Amniotic epithelial cell (primary cell): ENCODE measurements around the gene NAT10.
A peak's percentile ranks its signal among the peaks of the same experiment; 100 is the strongest.
"Not testable (repeated sequence)": the region's sequence is repeated elsewhere in the genome, so short reads cannot be mapped to it uniquely, and the experiment has no call there.

Source experiments
- DNase-seq: peaks from one replicate; pipeline ENCODE4 v3.0.0-alpha.2; 2010; ENCODE audit warnings: low read depth

NAT10 gene

DNA sequence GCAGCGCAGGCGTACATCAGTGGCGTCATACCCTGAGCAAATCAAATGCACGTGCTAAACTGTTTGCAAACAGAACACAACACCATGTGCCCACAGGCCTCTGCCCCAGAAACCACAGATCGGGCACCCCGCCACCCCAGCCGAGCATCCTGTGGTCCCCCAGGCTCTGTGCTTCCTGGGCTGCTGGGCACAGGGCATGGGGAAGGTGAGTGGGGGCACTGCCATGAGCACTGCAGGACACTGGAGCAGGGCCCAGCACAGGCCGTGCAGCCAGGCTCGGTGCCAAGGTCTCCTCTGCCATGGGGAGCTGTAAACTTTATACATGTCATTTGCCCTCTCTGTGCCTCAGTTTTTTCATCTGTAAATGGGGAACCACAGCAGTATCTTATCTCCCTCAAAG is 62.5 kb downstream of the NAT10 start:
- DNase-seq: no peak

DNA sequence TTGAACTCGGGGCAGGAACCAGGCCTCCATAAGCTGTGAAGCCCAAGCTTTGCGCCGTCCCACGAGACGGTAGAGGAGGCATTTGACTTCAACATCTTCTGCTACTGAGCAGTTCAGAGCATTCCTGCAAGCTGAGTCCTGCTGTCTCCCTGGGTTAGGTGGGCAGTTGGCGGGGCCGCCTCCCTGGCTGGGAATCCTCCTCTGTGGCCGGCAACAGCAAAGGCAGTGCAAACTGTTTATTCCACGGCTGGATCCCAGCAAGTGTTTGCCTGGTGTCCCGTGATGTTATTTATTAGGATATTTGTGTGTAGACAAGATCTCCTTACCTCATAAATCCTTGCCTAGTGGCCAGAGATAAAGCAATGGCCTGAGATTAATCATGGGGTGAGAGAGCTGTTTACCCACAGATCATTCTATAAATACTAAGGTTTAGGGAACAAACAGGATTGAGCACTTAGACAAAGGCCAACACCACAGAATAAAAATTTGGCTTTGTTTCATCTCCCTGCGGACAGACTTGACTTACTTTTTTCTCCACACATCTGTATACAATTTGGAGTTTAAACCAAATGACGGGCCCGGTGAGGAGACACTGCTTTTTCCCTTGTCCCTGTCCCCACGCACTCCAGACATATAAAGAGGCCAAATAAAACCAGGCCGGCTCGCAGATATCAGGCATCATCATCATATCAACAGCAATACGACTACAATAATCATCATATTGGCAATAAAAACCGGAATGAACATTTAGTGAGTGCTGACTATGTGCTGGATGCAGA is 63.4 kb downstream of the NAT10 start:
- peak; percentile 82 for DNase-seq

DNA sequence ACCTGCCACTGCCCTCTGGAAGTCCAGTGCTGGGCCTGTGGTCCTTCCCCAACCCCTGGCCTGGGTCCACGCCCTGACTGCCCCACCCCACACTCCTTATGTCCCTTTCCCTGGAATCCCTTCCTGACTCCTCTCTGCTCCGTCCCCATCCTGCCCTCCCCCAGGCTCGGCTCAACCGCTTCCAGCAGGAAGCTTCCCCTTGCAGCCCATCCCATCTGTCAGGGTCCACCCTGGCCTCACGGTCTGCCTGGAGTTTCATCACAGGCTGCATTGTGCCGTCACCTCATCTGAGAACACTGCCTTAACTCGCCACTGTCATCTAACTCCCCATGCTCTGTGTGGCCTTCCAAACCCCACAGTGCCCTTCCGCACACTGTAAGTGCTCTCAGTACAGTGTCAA is 64.3 kb downstream of the NAT10 start:
- DNase-seq: no peak

DNA sequence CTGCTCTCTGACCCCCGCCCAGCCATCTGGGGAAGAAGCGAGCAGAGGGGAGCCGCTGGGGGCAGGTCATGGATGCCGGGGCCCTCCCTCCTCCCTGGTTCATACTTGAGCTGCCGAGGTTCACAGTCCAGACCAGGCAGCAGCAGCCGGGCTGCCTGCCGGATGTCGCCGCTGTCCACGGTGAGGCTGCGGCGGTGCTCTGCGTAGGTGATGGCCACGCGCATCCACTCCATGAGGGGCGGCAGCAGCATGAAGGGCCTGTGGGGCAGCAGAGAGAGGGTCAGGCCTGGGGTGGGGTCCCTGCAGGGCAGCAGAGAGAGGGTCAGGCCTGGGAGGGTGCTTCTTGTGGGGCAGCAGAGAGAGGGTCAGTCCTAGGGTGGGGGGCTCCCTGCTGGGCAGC is 67.6 kb downstream of the NAT10 start:
- no peak for DNase-seq

DNA sequence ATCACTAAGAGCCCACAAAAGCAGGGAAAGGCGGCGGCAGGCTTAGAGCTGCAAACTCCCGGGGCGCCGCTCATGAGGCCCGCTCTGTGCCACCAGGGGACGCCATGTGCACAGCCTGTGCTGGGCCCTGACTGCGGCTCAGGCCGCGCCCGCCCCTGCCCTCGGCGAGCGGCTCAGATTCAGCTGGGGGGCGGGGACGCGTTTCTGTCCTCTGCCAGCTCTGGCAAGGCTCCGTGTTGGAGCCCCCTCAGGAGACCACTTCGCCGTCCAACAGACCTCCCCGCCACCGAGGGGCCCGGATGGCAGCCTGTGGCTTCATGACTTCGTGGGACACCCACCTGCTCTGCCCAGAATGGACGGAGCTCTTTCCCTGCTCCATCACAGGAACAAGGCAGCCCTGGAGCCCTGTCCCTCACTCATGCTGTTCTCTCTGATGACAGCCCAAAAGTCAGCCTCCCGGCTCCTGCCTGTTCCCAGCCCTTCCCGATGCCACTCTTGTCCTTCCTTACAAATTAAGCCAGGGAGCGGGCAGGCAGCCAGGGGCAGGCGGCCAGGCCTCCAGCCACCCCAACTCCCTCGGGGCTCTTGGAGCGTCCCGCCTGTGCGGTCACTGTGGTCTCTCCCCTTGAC is 69.1 kb downstream of the NAT10 start:
- peak; percentile 48 for DNase-seq

DNA sequence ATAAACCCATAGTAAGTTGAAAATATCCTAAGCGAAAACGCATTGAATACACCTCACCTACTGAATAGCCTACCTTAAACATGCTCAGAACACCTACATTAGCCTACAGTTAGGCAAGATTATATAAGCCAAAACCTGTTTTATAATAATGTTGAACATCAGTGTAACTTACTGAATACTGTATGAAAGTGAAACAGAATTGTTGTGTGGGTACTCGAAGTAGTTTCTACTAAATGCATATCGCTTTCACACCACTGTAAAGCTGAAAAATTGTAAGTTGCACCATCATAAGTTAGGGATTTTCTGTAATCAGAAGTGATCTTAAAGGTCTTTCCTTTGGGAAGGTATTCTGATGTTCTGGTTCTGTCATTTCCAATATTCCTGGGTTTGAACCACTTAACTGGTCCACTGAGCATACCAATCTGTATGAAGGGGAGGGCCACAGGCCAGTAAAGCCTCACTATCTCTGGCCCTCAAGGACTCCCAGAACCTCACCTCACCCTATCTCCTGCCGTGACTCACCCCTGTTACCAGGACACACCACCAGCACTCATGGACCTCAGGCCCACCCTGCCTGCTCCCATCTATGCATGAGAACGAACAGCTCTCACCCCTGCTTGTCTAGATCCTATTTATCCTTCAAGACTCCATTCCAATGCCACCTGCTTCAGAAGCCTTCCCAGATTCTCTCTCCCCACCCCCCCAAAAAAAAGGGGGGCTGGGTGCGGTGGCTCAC is 70.0 kb downstream of the NAT10 start:
- no peak for DNase-seq

DNA sequence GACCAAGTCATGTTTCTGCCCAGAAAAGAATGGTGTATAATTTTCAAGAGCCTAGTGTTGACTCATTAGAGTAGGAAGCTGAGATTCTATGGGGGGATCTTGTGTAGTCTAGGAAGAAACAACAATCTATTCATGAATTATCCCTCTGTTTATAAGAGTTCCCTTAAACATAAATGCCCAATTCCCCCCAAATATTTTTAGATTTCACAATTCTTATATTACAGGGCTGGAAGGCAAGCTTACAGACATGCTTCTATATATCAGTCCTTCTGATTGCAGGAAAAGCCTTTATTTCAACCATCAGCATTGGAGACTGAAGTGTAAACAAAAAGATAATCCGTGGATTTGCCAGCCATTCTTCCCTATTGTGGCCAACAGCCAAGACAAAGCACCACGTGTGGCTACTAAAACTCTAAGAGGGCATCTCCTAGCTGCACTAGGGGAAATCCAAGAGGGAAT is 71.4 kb downstream of the NAT10 start:
- peak; percentile 41 for DNase-seq

DNA sequence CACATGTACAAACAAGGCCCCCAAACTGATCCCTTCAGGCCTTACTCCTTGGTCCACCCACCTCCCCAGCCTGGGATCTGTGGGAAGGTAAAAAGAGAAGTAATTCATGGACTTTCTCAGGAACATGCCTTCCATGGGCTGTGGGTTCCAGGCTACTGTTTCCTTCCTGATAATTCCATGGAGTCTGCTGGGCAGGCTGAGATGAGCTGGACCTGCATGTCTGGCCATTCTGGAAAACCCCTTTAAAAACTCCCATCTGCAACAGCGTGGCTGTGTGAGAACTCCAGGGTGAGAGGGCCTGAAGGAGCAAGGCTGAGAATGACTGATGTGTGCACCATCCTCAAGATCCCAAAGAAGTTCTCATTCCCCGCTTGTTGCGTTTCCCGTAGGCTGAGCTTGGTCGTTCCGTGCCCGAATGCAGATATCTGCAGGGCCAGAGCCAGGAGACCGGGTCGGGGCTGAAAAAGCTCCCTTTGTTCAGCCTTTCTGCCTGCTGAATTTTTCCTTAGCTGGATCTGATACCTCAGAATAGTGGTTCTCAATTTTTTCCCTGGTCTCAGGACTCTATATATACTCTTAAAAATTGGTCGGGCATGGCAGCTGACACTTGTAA is 72.9 kb downstream of the NAT10 start:
- no peak for DNase-seq

DNA sequence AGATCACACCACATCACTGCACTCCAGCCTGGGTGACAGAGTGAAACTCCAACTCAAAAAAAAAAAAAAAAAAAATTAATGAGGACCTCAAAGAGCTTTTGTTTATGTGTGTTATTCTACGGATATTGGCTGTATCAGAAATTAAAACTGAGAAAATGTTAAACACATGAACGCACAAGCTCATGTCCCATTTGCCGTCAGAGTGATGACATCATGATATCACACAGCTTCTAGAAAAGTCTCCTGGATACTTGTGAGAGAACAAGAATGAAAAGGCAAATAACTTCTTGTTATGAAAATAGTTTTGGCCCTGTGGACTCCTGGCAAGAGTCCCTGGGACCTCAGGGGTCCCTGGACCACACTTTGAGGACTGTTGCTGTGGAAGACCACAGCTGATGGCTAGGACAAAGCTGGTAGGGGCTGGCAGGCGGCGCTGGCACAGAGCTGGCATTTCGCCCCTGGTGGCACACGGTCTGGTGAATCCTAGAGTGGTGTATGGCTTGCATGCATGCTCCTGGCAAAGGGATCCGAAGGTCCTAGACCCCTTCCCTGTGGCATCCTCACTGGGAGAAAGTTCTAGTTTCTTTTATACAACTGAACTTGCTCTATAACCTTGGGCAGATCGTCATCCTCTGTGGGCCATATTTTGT is 73.7 kb downstream of the NAT10 start:
- no peak for DNase-seq

DNA sequence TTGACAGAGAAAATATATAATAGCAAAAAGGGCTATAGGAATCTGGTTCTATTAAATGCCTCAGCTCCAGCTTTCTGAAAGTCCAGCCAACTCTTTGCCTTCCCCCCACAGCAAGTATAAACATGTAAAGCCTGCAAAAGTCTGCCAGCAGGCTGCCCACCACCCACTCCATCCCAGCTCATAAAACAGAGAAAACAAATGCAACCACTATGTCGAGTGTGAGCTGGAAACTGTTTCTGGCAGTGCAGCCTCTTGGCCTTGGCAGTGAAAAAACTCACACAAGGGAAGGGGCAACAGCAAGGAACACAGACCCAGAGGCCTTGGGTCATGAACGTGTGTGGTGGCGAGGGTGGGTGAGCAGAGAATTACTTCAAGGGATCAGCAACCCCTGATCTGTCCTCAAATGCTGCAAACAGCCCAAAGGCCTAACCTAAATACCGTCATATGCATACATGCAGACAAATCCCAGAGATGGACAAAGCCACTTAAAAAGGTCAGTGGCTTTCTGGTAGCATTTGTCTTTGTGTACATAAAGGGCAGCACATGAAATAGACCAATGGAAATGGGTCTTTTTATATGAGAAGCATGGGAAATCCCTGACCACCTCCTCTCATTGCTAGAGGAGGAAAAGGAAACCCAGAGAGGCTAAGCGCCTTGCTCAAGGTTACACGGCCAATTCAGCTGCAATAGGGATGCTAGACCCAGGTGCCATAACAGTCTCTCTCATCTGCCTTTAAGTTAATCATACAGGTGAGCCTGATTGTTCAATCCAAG is 74.8 kb downstream of the NAT10 start:
- no peak for DNase-seq

DNA sequence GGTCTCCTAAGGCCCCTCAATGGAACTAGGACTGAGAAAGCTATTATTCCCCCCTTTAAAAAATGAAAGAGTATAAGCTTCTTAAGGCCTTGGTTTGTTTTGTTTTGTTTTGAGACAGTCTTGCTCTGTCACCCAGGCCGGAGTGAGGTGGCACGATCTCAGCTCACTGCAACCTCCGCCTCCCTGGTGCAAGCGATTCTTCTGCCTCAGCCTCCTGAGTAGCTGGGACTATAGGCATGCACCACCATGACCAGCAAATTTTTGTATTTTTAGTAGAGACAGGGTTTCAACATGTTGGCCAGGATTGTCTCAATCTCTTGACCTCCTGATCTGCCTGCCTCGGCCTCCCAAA is 75.4 kb downstream of the NAT10 start:
- DNase-seq: not testable (repeated sequence)

DNA sequence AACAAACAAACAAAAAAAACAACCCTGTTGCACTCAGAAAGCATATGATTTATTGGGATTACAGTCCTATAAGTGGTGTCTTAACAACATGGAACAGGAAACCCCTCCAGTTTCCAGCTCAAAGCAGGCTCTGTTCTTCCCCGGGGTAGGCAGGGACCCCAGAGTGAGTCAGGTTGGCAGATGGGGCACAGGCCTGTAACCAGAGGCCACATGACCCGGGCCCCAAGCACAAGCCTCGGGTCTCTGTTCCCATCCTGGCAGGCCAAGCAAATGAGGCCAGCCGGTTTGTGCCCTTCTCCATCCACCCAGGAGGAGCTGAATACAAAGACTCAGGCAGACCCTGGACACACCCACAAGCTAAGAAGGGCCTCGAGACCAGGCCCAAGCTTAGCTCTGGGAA is 75.8 kb downstream of the NAT10 start:
- DNase-seq: no peak

DNA sequence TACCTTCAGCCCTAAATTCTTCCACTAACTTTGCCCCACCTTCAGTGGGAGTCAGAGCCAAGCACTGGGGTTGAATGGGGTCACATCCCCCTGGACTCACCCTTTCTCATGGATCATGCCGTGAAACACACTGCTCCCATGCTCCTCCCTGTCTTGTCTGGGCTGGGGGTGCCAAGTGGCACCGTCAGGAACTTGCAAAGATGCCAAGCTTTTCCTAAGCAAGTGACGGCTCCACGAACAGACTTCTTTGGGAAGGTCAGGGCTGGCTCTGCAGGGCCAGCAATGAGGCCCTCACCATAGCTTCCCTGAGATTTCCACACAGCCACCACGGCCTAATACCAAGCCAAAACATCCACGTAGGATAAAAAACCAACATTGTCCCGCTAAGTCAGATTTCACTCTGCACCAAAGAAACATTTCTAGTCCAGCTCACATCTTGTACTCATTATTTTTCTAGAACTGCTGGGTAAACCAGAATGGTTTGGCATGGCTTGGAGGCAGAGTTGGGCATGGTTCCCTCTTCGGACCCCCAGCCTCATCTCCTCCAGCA is 76.5 kb downstream of the NAT10 start:
- no peak for DNase-seq

DNA sequence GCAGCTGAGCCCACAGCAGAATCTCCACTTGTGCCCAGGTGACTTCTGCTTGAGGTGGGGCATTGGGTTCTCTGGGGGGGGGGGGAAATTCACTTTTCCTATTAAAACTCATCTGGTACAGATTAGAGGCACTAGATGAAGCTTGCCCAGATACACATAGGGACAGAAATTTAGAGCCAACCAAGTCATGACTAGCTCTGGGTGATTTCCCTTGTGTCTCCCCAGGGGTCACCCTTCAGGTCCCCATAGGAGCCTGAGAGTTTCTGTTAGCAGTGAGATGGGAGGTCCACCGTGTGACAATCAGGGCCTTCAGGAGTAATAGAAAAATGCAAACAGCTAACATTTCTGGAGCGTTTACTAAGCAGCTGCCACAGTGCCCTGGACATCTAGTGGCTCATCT is 77.0 kb downstream of the NAT10 start:
- DNase-seq: no peak

DNA sequence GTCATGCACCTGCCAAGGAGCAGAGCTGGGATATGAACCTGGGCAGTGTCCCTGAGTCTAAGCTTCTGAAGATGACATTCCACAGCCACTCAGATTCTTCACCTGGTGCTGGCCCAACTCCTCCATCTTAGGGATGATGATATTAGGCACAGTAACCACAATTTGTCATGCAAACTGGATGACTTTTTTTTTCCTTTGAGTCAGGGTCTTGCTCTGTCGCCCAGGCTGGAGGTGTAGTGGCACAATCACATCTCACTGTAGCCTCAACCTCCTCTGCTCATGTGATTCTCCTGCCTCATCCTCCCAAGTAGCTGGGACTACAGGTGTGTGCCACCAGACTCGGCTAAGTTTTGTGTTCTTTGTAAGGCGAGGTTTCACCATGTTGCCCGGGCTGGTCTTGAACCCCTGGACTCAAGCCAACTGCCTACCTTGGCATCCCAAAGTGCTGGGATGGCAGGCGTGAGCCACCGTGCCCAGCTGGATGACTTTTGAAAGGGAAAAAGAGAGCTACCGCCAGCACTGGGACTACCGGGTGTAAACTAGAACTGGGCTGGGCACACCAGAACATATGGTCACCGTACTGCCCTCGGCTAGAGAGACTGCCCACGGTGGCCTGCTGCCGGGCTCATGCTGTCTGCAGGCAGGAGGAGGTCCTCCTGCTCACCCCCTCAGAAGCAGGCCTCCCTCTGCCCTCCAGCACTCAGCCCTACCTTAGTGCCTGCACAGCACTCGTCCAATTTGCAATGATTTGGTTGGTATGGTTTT is 77.7 kb downstream of the NAT10 start:
- DNase-seq: no peak

DNA sequence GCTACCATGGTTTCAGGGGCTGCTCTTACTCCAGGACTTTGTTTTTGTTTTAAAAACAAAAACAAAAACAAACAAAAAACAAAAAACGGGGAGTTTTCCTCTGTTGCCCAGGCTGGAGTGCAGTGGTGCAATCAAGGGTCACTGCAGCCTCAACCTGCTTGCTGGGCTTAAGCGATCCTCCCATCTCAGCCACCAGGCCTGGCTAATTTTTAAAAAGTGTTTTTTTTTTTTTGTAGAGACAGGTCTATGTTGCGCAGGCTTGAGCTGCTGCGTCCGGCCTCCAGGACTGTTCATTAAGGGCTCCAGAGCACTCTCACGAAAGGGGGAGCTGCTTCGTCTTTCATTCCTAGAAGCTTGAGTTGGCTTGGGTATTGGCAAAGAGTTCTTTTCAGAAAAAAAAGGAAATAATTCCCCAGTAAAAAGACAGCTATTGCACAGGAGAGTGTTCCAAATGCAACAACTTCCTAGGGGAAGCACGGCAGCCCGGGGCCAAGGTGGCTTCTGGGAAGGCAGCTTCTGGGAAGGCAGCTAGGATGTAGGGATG is 78.5 kb downstream of the NAT10 start:
- DNase-seq: no peak

DNA sequence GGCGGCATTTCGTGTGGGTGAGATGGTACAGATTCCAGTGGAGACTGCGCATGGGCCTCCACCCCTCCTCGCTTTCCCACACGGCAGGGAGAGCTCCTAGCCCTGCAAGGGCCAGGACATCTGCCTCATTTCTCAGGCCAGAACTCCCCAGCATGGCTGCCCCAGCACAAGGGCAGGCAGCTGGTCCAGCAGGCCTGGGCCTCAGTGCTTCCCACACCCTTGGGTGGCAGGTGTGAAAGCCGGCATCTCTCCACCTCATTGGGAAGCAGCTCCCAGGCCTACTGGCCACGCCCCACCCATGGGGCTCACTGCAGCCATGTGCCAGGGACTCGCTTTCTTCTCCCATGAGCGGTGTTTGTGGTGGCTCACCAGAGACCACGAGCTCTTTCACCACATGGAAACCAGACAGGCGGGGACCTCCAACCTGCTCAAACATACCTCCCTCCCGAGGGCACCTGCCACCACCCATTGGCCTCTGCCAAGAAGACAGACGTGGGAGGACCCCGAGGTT is 79.1 kb downstream of the NAT10 start:
- no peak for DNase-seq

DNA sequence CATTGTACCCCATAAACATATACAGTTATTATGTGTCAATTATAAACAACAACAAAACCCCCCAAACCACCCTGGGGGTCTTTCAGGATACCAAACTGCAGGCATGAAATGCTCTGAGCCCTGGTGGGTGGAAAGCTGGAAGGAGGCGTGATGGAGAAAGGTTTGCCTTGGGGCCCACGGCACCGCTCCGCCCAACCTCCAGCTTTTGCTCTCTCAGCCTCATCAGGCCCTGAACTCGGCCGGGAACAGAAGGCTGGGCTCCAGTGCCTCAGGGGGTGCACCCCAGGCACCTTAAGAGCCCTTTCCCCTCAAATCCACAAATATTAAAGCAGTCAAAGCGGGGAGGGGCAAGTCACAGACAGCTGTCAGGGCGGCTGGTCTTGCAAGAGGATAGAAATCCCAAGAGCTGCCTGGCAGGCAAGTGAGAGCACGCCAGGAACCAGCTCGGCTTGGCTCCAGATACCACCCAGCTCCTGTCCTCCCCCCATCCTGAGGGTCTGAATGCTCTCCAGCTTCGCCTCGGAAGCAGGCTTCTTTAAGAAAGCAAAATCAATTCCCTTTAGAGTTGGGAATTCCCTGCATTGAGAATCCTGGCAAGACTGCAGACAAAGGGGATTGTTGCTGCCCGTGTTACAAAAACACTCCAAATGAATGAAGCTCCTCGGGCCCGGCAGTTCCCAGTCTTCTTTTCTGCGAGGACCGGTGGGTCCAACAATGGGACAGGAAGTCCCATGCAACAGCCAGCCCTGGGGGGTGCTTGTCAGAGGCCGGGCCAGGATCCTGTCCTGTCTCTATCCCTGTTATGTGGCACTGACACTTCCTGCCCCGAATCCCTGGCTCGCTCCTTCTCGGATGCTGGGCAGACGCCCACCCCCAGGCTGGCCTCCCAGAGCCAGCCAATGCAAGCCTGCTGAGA is 80.8 kb downstream of the NAT10 start:
- DNase-seq: no peak

DNA sequence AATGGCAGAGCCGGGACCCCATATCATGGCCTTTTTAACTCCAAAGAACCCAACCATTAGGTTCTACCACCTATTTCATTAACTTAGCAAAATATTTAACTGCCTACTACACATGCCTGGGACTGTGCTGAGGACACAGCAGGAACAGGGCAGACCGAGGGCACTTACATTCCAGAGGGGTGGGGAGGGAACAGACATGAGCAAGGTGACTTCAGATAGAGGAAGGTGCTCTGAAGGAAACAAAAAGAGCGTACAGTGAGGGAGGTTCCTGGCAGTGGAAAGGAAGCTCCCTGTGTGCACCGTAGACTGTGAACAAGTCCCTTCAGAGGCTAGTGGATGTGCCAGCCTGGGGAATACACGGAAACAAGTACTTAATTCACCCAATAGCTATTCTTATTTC is 82.8 kb downstream of the NAT10 start:
- no peak for DNase-seq
